T-helper 9 cell (primary cell): ENCODE measurements around the gene TMEM151B.
"Not testable (repeated sequence)": the region's sequence is repeated elsewhere in the genome, so short reads cannot be mapped to it uniquely, and the experiment has no call there.

Source experiments
- DNase-seq: peaks from one replicate; pipeline ENCODE4 v3.0.0-alpha.2; 2020
- total RNA-seq, 2 donors: gene quantifications; one replicate each; lab custom pipeline; 2026; lab: John Stamatoyannopoulos, UW

TMEM151B gene
- 0 reads per million in 2 donors for total RNA-seq

GRCh38 chr6:44269921-44270525 is at the start of gene TMEM151B:
Gene TMEM151B (plus strand): TSS chr6:44270450. CDS start chr6:44270743, 293 bp downstream.
- peak; percentile 23 for DNase-seq

- no peak for DNase-seq
Measured at GRCh38 chr6:44220913-44221290, 49.3 kb upstream of the TMEM151B start.

- peak; percentile 60 for DNase-seq
Measured at GRCh38 chr6:44221291-44221960, 48.8 kb upstream of the TMEM151B start.

GRCh38 chr6:44221961-44222335 is 48.3 kb upstream of the TMEM151B start:
- DNase-seq = no peak

- DNase-seq = no peak
Measured at GRCh38 chr6:44222486-44223318, 47.5 kb upstream of the TMEM151B start.

GRCh38 chr6:44223319-44224028 is 46.8 kb upstream of the TMEM151B start, which contains the start of gene SLC29A1:
Gene SLC29A1 (plus strand): TSS chr6:44223595. CDS start chr6:44227314, 3,719 bp downstream.
- peak; percentile 82 for DNase-seq

GRCh38 chr6:44224029-44224964 is 46.0 kb upstream of the TMEM151B start:
- DNase-seq = no peak

- DNase-seq = no peak
Measured at GRCh38 chr6:44224965-44225305, 45.3 kb upstream of the TMEM151B start.

GRCh38 chr6:44225579-44226325 is 44.5 kb upstream of the TMEM151B start:
- no peak for DNase-seq

GRCh38 chr6:44226368-44227147 is 43.7 kb upstream of the TMEM151B start:
- no peak for DNase-seq

GRCh38 chr6:44227148-44227793 is 43.0 kb upstream of the TMEM151B start:
- no peak for DNase-seq

GRCh38 chr6:44228031-44228430 is 42.2 kb upstream of the TMEM151B start:
- DNase-seq = no peak

GRCh38 chr6:44228433-44228832 is 41.8 kb upstream of the TMEM151B start:
- no peak for DNase-seq

GRCh38 chr6:44228836-44229235 is 41.4 kb upstream of the TMEM151B start:
- DNase-seq = no peak

- DNase-seq = no peak
Measured at GRCh38 chr6:44229376-44230033, 40.7 kb upstream of the TMEM151B start.

- no peak for DNase-seq
Measured at GRCh38 chr6:44230034-44230675, 40.1 kb upstream of the TMEM151B start.

GRCh38 chr6:44231426-44231825 is 38.8 kb upstream of the TMEM151B start:
- DNase-seq = not testable (repeated sequence)
